Measurements from ENCODE around the gene ID3.

DNA sequence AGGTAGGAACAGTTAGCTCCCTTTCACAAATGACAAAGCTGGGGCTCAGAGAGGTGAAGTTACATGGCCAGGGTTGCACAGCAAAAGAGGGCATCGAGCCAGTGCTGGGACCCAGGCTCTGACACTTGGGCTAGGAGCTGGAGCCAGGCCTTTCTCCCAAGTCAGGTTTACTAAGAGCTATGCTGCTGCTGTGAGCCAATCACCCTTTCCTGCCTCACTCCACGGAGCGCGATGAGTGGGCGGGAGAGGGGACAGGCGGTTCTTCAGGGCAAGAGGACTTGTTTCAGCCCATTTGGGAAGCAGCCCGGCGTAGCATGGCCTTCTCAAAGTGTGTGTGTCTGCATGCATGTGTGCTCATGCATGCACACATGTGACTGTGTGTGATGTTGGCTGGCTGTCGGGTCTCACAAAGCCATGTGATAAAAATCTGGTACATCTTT lies 10.6 kb downstream of the ID3 start:
- TF ChIP-seq POLR2AphosphoS5 (IDR thresholded peaks at IDR 0.05; ENCODE audit: low read depth, low read length) (no peak), SIN3A (IDR thresholded peaks at IDR 0.05; ENCODE audit: borderline replicate concordance, insufficient read depth, low read depth, low read length) (no peak)
- TF ChIP-seq, protein P1, sequence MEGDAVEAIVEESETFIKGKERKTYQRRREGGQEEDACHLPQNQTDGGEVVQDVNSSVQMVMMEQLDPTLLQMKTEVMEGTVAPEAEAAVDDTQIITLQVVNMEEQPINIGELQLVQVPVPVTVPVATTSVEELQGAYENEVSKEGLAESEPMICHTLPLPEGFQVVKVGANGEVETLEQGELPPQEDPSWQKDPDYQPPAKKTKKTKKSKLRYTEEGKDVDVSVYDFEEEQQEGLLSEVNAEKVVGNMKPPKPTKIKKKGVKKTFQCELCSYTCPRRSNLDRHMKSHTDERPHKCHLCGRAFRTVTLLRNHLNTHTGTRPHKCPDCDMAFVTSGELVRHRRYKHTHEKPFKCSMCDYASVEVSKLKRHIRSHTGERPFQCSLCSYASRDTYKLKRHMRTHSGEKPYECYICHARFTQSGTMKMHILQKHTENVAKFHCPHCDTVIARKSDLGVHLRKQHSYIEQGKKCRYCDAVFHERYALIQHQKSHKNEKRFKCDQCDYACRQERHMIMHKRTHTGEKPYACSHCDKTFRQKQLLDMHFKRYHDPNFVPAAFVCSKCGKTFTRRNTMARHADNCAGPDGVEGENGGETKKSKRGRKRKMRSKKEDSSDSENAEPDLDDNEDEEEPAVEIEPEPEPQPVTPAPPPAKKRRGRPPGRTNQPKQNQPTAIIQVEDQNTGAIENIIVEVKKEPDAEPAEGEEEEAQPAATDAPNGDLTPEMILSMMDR (IDR thresholded peaks at IDR 0.05), result no peak
- TF ChIP-seq, protein P2, sequence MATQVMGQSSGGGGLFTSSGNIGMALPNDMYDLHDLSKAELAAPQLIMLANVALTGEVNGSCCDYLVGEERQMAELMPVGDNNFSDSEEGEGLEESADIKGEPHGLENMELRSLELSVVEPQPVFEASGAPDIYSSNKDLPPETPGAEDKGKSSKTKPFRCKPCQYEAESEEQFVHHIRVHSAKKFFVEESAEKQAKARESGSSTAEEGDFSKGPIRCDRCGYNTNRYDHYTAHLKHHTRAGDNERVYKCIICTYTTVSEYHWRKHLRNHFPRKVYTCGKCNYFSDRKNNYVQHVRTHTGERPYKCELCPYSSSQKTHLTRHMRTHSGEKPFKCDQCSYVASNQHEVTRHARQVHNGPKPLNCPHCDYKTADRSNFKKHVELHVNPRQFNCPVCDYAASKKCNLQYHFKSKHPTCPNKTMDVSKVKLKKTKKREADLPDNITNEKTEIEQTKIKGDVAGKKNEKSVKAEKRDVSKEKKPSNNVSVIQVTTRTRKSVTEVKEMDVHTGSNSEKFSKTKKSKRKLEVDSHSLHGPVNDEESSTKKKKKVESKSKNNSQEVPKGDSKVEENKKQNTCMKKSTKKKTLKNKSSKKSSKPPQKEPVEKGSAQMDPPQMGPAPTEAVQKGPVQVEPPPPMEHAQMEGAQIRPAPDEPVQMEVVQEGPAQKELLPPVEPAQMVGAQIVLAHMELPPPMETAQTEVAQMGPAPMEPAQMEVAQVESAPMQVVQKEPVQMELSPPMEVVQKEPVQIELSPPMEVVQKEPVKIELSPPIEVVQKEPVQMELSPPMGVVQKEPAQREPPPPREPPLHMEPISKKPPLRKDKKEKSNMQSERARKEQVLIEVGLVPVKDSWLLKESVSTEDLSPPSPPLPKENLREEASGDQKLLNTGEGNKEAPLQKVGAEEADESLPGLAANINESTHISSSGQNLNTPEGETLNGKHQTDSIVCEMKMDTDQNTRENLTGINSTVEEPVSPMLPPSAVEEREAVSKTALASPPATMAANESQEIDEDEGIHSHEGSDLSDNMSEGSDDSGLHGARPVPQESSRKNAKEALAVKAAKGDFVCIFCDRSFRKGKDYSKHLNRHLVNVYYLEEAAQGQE (IDR thresholded peaks at IDR 0.05; ENCODE audit: insufficient read depth in 1 of 2, low read depth in 2 of 2, low read length in 1 of 2), result no peak

Measured in Panc1 (cell line).